GM18858 (cell line): ENCODE results near the gene ORAI2.

ENCODE experiments used
- ATAC-seq: cut with Tn5 transposase; IDR thresholded peaks from one replicate; pipeline ENCODE4 v1.9.1; 2021; ENCODE audit not compliant: unreplicated experiment

ORAI2 gene

GRCh38 chr7:102413611-102414010 is 19.8 kb upstream of the ORAI2 start:
- no peak for ATAC-seq

GRCh38 chr7:102415685-102416225 is 17.6 kb upstream of the ORAI2 start:
- ATAC-seq = no peak

DNA sequence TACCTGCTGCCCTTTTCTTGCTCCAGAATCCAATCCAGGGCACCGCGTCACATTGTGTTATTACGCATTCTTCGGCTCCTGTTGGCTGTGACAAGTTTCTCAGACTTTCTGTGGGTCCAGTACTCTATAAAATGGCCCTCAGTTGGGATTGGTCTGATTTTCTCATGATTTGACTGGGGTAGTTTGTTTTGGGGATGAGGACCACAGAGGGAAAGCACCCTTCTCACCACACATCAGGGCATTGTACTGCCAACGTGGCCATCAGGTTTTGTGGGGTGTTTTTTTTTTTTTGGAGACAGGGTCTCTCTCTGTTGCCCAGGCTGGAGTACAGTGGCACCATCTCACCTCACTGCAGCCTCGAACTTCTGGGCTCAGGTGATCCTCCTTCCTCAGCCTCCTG is 17.0 kb upstream of the ORAI2 start:
- no peak for ATAC-seq

- ATAC-seq = no peak
These were observed 16.3 kb upstream of the ORAI2 start for GRCh38 chr7:102417105-102417504.

DNA sequence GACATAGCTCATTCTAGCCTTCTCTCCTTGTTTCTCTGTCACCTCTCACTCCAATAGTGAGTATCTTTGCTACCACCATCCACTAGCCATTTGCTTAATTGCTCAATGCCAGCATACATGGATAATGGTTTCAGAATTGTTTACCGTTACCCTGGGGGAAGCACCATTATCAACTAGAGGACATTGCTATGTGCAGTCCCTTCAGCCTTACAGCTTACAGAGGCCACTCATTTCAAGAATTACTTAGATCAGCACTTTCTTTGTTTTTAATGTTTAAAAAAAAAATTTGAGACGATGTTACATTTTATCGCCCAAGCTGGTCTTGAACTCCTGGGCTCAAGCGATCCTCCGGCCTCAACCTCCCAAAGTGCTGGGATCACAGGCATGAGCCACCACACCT is 14.8 kb upstream of the ORAI2 start:
- no peak for ATAC-seq

- ATAC-seq = no peak
These were observed 11.6 kb upstream of the ORAI2 start for GRCh38 chr7:102421706-102422240.

- ATAC-seq = no peak
These were observed 9.2 kb upstream of the ORAI2 start for GRCh38 chr7:102424129-102424551.

GRCh38 chr7:102424787-102425218 is 8.6 kb upstream of the ORAI2 start:
- ATAC-seq = no peak

- peak; percentile 52 for ATAC-seq
These were observed 7.6 kb upstream of the ORAI2 start for GRCh38 chr7:102425639-102426267.

DNA sequence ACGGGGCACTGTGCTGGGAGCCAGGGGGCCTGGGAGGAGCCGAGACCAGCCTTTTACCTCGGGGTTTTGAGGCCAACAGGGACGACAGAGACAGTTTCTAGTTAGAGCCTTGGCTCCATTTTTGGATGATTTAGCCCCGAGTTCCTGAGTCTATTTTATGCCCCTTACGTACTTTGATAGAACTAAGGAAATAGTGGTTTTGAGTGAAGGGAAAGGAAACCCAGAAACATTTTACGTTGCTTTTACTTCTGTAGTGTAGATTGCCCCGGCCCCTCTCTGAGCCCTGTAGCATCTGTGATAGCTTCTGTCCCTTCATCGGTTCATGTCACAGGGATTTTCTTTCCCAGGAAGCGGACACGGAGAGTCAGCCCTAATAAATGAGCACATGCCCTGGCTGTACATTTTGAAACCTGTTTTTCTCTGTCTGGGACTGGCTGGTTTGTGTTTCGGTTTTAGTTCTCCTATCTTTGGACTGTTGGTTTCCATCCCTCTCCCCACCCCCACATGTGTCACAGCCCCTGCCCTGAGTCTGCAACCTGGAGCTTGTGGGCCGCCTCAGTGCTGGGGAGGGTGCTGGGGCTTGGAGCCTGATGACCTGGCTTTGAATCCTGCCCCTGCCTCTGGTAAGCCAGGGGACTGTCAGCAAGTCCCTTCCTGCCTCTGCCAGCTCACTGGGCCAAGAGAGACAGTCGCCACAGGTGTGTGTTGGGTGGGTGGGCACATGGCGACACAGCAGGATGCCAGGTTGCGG is 6.9 kb upstream of the ORAI2 start:
- peak; percentile 39 for ATAC-seq

- ATAC-seq = no peak
These were observed 6.4 kb upstream of the ORAI2 start for GRCh38 chr7:102427019-102427405.

GRCh38 chr7:102429141-102429899 is 4.1 kb upstream of the ORAI2 start:
- no peak for ATAC-seq

DNA sequence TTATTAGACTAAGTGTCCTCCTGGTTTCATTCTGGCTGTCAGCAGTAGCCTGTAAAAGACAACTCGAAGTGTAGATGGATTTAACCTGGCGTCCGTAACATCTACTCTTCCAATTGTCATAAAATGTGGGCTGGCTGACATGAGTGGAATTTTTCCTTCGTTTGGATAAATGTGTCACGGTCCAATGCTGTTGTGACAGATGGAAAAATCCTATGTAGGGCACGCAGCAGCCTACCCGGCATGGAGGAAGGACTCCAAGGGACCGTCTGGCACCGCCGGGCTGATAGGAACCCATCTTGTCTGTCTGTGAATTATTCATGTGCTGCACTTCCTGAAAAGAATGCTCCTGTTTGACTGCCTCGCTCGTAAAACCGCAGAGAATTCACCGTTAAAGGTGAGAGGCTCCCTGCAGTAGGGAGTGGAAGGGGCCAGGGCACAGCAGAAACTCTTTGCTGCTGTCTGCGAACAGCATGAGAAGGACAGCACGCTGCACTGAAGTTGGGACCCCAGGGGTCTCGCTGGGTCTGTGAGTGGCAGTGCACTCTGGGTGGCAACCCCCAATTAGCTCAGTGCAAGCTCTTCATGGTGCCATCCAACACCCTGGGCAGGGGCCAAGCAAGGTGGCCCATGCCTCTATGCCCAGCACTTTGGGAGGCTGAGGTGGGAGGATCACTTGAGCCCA is 1.6 kb upstream of the ORAI2 start:
- peak; percentile 25 for ATAC-seq

- peak; percentile 15 for ATAC-seq
These were observed 745 bp upstream of the ORAI2 start for GRCh38 chr7:102432442-102433218.

GRCh38 chr7:102434039-102434486 is 688 bp downstream of the ORAI2 start:
- ATAC-seq = no peak

GRCh38 chr7:102436118-102436517 is 2.7 kb downstream of the ORAI2 start:
- ATAC-seq = no peak

- no peak for ATAC-seq
These were observed 6.8 kb downstream of the ORAI2 start for GRCh38 chr7:102439963-102440795.

GRCh38 chr7:102444961-102445673 is 11.7 kb downstream of the ORAI2 start:
- ATAC-seq = peak; percentile 36
